Measurements from ENCODE around the gene RBCK1.

Gene RBCK1

DNA sequence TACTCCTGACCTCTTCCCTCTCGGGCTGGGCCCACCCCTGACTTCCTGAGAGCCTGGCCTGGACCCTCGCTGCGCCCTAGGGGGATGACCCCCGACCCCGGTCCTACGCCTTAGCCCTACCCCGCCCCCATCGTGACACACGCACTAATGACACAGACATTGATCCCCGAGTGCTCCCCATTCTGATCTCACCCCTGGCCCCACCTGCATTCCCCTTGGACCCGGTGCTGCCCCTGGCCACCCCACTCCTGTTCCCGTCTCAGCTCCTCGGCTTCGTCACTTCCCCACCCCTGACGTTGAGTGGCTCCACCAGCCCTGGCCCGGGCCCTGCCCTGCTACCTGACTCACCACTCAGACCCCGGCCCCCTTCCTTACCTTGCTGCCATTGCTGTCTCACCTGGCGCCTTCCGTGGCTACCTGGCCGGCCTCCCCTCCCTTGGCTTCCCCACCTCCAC is 12.1 kb downstream of the RBCK1 start:
- no peak for DNase-seq

GRCh38 chr20:420721-421574 is 12.8 kb downstream of the RBCK1 start:
- peak; percentile 43 for DNase-seq

DNA sequence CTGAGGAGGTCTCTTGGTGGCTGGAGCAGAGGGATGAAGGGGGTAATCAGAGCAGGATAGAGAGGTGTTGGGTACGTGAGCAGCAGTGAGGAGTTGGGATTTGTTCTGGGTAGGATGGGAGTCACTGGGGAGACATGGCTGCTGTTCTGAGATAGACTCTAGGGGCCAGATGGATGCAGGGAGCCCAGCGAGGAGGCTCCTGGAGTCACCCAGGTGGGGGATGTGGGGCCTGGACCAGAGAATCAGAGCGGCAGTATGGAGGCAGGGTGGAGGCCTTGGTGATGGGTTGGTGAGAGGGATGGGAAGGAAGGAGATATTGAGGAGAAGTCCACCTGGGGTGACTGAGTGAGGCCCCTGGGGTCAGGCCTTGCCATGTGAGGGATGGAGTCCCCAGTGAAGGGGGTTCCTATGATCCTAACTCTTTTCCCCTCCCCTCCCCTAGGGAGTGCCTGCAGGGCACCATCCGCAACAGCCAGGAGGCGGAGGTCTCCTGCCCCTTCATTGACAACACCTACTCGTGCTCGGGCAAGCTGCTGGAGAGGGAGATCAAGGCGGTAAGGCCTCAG is 13.7 kb downstream of the RBCK1 start:
- DNase-seq: no peak

DNA sequence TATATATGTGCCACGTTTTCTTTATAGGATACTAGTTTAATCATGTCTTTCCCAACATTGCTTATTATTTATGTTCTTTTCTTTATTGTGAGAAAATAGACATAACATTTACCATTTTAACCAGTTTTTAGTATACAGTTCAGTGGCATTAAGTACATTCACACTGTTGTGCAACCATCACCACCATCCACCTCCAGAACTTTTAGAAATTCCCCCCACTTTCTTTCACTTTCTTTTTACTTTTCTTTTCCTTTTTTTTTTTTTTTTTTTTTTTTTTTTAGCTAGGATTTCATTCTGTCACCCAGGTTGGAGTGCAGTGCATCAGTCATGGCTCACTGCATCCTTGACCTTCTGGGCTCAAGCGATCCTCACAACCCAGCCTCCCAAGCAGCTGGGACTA is 18.5 kb downstream of the RBCK1 start:
- no peak for DNase-seq

DNA sequence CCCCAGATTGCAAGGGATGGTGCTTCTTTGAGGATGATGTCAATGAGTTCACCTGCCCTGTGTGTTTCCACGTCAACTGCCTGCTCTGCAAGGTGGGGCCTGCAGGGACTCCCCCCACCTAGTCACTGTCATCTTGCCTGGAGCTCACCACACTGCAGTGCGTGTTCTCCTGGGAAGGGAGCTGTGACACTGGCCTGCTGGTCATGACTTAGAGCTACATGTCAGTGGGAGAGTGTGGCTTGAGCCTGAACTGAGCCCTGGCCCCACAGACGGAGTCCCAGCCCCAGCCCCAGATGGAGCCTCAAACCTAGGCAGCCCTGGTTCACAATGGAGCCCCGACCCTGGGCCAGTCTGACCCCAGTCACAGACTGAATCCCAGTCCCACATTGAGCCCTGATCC is 19.3 kb downstream of the RBCK1 start:
- DNase-seq: no peak

DNA sequence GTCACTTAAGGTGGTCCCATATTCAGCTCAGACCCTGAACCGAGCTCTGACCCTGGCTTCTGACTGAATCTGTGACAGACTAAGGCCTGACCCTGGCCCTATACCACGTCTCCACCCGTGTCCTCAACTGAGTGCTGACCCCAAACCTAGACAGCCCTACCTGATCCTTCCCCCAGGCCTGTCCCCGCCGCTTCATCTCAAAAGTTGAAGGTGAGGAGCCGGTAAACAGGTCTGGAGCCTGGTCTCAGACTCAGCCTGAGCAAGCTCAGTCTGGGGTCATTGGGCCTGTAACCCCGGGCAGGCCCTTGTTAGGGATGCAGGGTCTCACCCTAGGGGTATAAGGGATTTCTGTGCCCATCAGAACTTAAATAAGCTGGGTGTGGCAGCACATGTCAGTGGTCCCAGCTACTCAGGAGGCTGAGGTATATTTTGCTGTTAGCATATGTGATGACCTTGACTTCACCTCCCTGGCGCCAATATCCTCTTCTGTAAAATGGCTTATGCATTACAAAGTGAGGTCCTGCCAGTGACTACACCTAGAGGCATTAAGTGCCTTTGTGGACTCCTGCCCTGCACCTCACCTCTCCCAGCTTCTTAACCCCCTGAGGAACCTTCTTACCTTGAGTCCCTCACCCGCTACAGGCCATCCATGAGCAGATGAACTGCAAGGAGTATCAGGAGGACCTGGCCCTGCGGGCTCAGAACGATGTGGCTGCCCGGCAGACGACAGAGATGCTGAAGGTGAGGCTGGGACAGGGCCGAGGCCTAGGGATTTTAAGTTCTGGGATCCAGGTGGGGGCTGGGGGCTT is 20.0 kb downstream of the RBCK1 start:
- no peak for DNase-seq

DNA sequence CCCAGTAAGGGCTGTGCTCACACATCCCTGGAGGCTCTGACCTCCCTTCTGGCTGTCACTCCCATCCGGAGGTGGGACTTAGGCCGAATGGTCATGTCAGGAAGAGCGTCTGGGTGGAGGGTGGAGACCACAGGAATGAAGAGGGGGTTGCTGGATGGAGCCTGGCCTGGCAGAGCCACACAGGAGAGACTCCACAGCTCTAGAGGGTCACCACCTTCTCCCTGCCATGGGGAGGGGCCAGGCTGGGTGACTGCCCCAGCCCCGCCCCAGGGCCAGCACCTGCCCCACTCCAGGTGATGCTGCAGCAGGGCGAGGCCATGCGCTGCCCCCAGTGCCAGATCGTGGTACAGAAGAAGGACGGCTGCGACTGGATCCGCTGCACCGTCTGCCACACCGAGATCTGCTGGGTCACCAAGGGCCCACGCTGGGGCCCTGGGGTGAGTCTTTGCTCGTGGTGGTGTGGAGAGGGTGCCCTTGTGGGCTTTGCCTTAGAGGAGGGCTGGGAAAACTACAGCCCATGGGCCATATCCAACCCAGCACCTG is 20.6 kb downstream of the RBCK1 start:
- DNase-seq: peak; percentile 33

DNA sequence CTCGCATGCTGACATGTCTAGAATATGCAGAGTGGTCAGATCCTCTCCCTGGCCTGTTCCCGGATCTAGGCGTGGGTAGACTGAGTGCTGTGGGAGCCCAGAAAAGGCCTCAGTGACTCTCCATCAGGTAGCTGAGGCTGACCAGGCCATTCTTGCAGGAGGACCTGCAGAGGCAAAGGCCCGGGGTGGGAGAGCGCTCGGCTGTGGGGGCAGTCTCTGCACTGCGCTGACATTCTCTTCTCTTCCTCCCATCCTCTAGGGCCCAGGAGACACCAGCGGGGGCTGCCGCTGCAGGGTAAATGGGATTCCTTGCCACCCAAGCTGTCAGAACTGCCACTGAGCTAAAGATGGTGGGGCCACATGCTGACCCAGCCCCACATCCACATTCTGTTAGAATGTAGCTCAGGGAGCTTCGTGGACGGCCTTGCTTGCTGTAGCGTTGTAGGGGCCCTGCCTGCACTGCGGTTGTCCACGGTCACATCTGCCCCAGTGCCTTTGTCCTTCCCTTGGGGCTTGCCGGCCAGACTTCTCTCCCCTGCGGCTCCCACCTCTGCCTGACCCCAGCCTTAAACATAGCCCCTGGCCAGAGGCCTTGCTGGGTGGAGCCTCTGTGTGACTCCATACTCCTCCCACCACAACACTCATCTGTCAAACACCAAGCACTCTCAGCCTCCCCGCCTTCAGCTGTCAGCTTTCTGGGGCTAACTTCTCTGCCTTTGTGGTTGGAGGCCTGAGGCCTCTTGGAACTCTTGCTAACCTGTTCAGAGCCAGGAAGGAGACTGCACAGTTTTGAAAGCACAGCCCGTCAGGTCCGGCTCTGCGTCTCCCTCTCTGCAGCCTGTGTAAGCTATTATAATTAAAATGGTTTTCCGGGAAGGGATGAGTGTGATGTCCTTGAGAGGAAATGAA is 22.2 kb downstream of the RBCK1 start:
- no peak for DNase-seq

DNA sequence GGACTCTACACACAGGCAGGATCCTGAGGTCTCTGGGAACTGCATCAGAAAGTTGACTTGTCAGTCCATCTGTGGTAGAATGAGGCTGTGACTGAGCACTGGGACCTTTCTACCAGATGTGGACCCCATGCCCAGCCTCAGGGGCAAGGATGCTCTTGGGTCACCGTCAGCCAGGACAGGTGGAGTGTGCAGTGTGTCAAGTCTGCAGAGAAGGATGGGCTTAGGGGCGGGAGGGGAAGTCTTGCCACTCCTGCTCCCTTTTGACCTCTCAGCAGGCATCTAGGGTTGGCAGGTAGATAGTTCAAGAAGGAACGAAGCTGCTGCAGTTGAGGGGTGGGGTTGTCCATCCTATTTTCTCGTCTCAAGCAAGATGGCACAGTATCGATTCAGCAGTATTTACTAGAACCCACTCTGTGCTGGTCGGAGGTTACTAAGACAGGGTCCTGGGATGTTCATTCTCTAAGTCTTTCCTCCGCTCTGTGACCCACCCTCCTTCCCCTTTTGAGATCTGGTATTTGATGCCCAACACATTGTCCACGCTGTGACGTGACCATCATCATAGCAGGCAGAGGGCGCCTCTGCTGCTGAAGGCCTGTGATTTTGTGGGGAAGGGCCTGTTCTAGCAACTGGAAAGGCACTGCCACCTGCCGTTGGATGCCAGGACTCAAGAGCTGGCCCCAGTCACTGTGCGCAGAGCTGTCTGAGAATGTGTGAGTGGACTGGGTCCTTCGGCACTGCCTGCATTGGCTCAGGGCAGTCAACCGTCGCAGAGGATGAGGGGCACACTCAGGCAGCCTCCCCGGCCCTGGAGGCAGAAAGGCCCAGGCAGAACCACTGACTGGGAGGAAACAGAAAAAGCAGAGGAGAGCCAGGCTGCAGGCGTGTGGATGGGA is 23.2 kb downstream of the RBCK1 start:
- DNase-seq: peak; percentile 69

DNA sequence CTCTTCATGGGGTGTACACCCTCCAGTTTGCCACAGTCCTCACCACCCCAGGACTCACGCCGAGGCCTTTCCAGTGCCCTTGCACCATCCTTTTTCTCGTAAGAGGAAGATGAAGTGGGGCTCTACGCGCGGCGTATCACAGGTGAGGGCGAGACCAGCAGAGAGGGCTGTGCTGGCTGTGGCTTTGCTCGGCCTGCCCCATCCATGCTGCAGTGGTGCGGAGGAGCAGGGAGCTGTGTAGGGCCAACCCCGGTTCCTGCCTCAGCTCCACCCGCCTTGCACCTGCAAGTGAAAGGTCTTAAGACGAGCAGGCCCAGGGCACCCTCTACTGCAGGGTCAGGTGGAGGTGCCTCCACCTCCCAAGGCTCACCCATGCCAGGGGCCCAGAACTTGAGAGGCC is 24.1 kb downstream of the RBCK1 start:
- no peak for DNase-seq

DNA sequence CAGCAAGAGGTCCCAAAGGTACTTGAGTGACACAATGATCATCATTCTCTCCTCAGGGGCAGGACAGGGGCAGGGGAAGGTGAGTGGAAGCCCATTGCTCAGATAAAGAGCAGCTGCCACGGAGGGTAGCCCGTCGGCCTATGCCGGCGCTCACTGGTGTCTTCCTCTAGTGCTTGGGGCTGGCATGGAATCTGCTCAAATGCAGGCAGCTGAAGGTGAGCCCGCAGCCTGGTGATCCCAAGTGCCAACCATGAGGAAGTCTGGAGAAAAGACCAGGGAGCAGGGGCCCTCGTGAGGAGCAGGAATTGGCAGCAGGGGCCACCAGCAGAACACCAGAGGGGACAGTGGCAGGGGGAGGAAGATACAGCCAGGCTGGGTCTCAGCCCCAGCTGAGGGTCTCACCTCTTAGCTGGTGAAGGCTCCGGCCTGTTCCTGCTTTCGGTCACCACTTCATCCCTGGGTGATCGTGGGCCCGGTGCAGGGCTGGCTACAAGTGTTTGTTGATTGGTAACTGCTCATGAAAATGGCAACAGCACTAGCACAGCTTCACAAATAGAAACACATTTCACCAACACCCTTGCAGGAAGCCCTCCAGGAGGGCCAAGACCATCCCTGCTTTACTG is 24.7 kb downstream of the RBCK1 start:
- DNase-seq: no peak

DNA sequence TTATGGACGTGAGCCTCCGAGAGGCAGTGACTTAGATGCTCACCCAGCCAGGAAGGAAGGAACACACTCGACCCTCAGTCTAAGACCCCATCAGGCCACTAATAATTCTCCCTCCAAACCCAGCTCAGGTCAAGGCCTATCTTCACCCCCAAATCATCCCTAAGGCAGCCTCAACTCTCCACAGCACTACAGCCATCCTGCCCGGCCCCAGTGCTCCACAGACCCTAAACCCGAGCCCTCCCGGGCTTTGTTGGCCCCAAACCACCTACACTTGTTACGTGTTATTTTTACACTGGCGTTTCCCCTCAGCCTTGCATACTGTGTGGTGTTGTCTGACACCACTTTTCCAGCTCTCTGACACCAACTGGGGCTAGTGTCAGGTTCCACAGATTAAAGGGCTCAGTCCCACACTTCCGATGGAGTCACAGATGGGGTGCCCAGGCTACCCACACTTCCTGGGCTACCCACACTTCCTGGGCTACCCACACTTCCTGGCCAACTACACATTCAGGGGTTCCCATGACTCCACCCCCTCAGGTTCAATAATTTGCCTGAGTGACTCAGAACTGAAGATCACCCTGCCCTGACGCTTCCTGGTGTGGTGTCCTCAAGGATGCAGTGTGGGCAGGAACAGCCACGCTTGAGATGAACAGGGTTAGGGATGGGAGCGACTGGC is 25.3 kb downstream of the RBCK1 start:
- no peak for DNase-seq

- no peak for DNase-seq
Measured at GRCh38 chr20:434221-434620, 26.1 kb downstream of the RBCK1 start.

- no peak for DNase-seq
Measured at GRCh38 chr20:434661-435419, 26.7 kb downstream of the RBCK1 start.

DNA sequence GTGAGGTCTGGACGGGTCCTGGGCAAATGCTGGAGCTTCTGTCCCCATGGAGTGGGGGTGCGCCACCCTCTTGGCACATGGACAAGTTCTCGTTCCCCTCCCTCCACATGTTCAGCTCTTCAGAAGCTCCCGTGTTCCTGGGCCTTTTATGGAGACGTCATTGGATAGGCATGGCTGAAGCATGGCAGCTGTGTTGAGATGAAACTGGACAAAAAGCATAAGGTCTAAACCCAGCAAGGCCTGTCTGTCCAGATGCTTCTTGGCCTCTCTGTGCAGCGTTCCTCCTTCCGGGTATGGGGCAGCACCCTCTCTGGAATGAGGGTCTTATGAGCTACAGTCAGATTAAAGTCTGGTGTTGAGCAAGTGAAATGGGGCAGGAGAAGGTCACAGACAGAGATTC is 27.5 kb downstream of the RBCK1 start:
- DNase-seq: no peak

- no peak for DNase-seq
Measured at GRCh38 chr20:436476-436875, 28.4 kb downstream of the RBCK1 start.

- no peak for DNase-seq
Measured at GRCh38 chr20:437787-438486, 29.8 kb downstream of the RBCK1 start.

- DNase-seq: no peak
Measured at GRCh38 chr20:438571-439469, 30.7 kb downstream of the RBCK1 start.

Data from NCI-H146 (cell line).